Measurements from ENCODE around the gene SLC25A11. TPM values are rescaled to one million over a fixed set of nuclear protein-coding genes. Genes with fewer than 3 reads are reported as not detected.

SLC25A11 gene
- total RNA-seq, 1 donor from 2014 or later: 72.2 TPM

DNA sequence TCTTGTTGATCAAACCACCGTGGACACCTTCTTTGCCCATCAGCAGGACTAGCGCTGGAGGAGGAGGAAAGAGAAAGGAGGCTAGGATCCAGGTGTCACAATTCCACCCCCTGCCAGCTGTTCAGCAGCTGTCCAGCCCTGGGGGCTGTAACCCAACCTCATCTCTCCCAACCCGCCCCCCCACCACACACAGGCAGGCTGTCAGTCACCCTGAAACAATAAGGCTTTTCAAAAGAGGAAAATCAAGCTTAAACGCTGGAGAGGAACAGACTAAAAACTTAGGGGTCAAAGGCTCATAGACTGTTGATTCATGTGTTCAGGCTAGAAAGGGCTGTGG, 6.1 kb upstream of the SLC25A11 start:
- H3K27me3 Mint-ChIP-seq (ENCODE audit: unreplicated experiment): peaks cover 8% of the 10 kb centered on the region
- H3K9me3 Mint-ChIP-seq (ENCODE audit: unreplicated experiment): peaks cover 4% of the 10 kb centered on the region
- peaks cover 5% of the 10 kb centered on the region for H3K36me3 Mint-ChIP-seq (ENCODE audit: unreplicated experiment)
- H3K4me3 Mint-ChIP-seq (ENCODE audit: unreplicated experiment): peak overlapping the region; percentile 95
- H3K27ac Mint-ChIP-seq (ENCODE audit: unreplicated experiment): peak overlapping the region; percentile 91
- TF ChIP-seq CTCF (IDR thresholded peaks at IDR 0.05; ENCODE audit: partially characterized antibody, unreplicated experiment): no peak
- no peak for DNase-seq
- peaks cover 23% of the 10 kb centered on the region for H3K4me1 Mint-ChIP-seq (ENCODE audit: low read depth, unreplicated experiment)

DNA sequence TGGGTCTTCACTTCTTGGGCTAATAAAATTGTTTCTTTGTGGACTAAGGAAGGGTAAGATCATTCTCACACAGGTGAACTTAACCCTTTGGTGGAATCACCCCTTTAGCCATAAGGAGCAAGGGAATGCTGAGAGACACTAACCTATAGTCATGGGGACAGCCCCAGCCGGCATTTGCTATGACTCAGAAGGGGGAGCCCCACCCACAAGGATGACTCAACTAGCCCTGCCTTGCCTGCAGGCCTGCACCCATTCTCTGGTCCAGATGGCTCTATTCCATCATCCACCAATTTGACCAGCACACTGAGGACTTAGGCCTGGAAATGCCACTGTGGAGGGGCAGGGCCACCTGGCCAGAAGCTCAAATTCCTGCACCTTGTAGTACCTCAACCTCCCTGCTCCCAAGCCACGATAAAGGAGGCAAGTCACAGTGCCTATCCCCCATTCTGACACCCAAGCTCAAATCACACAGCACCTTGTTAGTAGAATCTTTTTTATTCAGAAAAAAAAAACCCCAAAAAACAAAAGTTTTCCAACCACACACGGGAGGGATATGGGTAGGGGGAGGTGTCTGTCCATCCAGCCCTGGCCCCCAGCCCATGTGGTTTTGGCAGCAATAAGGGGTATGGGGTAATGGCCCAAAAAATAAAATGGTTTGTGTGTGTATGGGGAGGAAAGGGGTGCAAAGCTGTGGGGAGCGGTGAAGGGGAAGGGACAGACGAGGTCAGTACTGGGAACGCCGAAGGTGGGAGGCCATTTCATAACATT, 5.5 kb upstream of the SLC25A11 start:
- Mint-ChIP-seq H3K4me1 (ENCODE audit: low read depth, unreplicated experiment) (peaks cover 20% of the 10 kb centered on the region), H3K27me3 (ENCODE audit: unreplicated experiment) (peaks cover 10% of the 10 kb centered on the region), H3K4me3 (ENCODE audit: unreplicated experiment) (peak overlapping the region; percentile 76), H3K36me3 (ENCODE audit: unreplicated experiment) (peaks cover 5% of the 10 kb centered on the region), H3K9me3 (ENCODE audit: unreplicated experiment) (peaks cover 6% of the 10 kb centered on the region), H3K27ac (ENCODE audit: unreplicated experiment) (peak overlapping the region; percentile 64)
- DNase-seq: no peak
- no peak for TF ChIP-seq CTCF (IDR thresholded peaks at IDR 0.05; ENCODE audit: partially characterized antibody, unreplicated experiment)

GRCh38 chr17:4944554-4945175, 4.8 kb upstream of the SLC25A11 start:
- Mint-ChIP-seq H3K27me3 (ENCODE audit: unreplicated experiment) (peaks cover 14% of the 10 kb centered on the region), H3K4me1 (ENCODE audit: low read depth, unreplicated experiment) (peaks cover 20% of the 10 kb centered on the region), H3K36me3 (ENCODE audit: unreplicated experiment) (peaks cover 5% of the 10 kb centered on the region), H3K9me3 (ENCODE audit: unreplicated experiment) (peaks cover 10% of the 10 kb centered on the region), H3K27ac (ENCODE audit: unreplicated experiment) (no peak overlapping the region), H3K4me3 (ENCODE audit: unreplicated experiment) (no peak overlapping the region)
- DNase-seq: no peak
- no peak for TF ChIP-seq CTCF (IDR thresholded peaks at IDR 0.05; ENCODE audit: partially characterized antibody, unreplicated experiment)

DNA sequence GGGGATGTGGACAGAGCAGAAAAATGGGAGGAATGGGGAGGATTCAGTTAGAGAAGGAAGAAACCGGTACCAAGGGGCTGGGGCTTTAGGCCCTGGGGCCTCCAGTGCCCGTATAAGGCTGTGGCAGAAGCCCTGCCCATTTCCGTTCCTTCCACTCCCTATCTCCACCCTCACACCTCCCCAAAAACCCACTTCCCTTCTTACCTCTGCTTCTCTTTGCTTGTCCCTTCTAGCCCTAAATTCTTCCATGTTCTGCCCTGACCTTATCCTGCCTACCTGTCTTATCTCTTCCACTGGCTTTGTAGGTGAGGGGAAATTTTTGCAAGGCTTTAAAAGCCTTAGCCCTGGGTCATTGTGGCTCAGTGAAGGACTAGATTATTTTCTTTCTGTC, 4.3 kb upstream of the SLC25A11 start:
- H3K4me3 Mint-ChIP-seq (ENCODE audit: unreplicated experiment): no peak overlapping the region
- DNase-seq: no peak
- peak overlapping the region; percentile 52 for H3K27ac Mint-ChIP-seq (ENCODE audit: unreplicated experiment)
- no peak for TF ChIP-seq CTCF (IDR thresholded peaks at IDR 0.05; ENCODE audit: partially characterized antibody, unreplicated experiment)
- peaks cover 12% of the 10 kb centered on the region for H3K9me3 Mint-ChIP-seq (ENCODE audit: unreplicated experiment)
- peaks cover 16% of the 10 kb centered on the region for H3K27me3 Mint-ChIP-seq (ENCODE audit: unreplicated experiment)
- peaks cover 5% of the 10 kb centered on the region for H3K36me3 Mint-ChIP-seq (ENCODE audit: unreplicated experiment)
- H3K4me1 Mint-ChIP-seq (ENCODE audit: low read depth, unreplicated experiment): peaks cover 20% of the 10 kb centered on the region
